H1 (cell line): ENCODE data around the gene ITGA5.

Source experiments
- CEBPB ChIP-seq: IDR thresholded peaks from 2 replicates; pipeline ENCODE4 v1.6.1; 2012; ENCODE audit warnings: low read depth, low read length
- CTCF ChIP-seq, 3 experiments: IDR thresholded peaks; 1 replicate in 2 of 3; 2 replicates in 1 of 3; pipeline versions ENCODE4 v1.5.1 to v1.6.1; 2011; ENCODE audit warnings: low read length in 3 of 3, mild to moderate bottlenecking in 3 of 3, inconsistent platforms in 2 of 3, low read depth in 1 of 3, moderate library complexity in 1 of 3; ENCODE audit not compliant: insufficient read depth in 1 of 3; ENCODE audit errors: control extremely low read depth in 1 of 3
- E2F6 ChIP-seq: IDR thresholded peaks from 2 replicates; pipeline ENCODE4 v1.6.1; 2012; ENCODE audit warnings: inconsistent platforms
- TEAD4 ChIP-seq: IDR thresholded peaks from 2 replicates; pipeline ENCODE4 v1.6.1; 2012; ENCODE audit warnings: low read depth, low read length, inconsistent platforms, mixed read lengths

- TF ChIP-seq TEAD4 (no peak), E2F6 (no peak), CEBPB (no peak), CTCF (IDR thresholded peaks at IDR 0.05; ENCODE audit: control extremely low read depth in 1 of 3, insufficient read depth in 1 of 3, low read depth in 1 of 3, low read length in 3 of 3) (no peak)
Observed at GRCh38 chr12:54350743-54351142, 68.3 kb downstream of the ITGA5 start.
